Occipital lobe (tissue), 2 donors: ENCODE measurements around the gene TOX2. TPM values are rescaled to one million over a fixed set of nuclear protein-coding genes. Genes with fewer than 3 reads are reported as not detected.

Source experiments
- DNase-seq: peaks from one replicate; lab custom pipeline; 2025; lab: John Stamatoyannopoulos, UW
- total RNA-seq: library from RNA; depleted of rRNA; stranded (reverse); fragments of >200 nt; gene quantifications from one replicate; pipeline ENCODE4 v1.2.3, GENCODE V29; 2014

Gene TOX2
- total RNA-seq, 1 donor from 2014 or later = 0.31 TPM

GRCh38 chr20:44097521-44098255 is 183.0 kb downstream of the TOX2 start:
- DNase-seq = no peak

- DNase-seq = no peak
Measured at GRCh38 chr20:44098256-44098630, 183.6 kb downstream of the TOX2 start.

GRCh38 chr20:44098657-44099056 is 184.0 kb downstream of the TOX2 start:
- DNase-seq = no peak

- no peak for DNase-seq
Measured at GRCh38 chr20:44099832-44100231, 185.2 kb downstream of the TOX2 start.

GRCh38 chr20:44102582-44102981 is 187.9 kb downstream of the TOX2 start:
- DNase-seq = no peak

GRCh38 chr20:44104798-44105517 is 190.3 kb downstream of the TOX2 start:
- no peak for DNase-seq

GRCh38 chr20:44106615-44107014 is 192.0 kb downstream of the TOX2 start:
- DNase-seq = no peak

- no peak for DNase-seq
Measured at GRCh38 chr20:44109951-44110361, 195.3 kb downstream of the TOX2 start.

- no peak for DNase-seq
Measured at GRCh38 chr20:44110816-44111568, 196.3 kb downstream of the TOX2 start.

- DNase-seq = no peak
Measured at GRCh38 chr20:44111712-44112335, 197.2 kb downstream of the TOX2 start.

GRCh38 chr20:44112456-44112855 is 197.8 kb downstream of the TOX2 start:
- DNase-seq = no peak

GRCh38 chr20:44112889-44113617 is 198.4 kb downstream of the TOX2 start:
- no peak for DNase-seq

- no peak for DNase-seq
Measured at GRCh38 chr20:44113618-44114376, 199.1 kb downstream of the TOX2 start.

- DNase-seq = no peak
Measured at GRCh38 chr20:44115181-44115580, 200.5 kb downstream of the TOX2 start.

- DNase-seq = no peak
Measured at GRCh38 chr20:44115762-44116644, 201.4 kb downstream of the TOX2 start.

- DNase-seq = no peak
Measured at GRCh38 chr20:44117296-44118184, 202.9 kb downstream of the TOX2 start.

GRCh38 chr20:44118185-44119033 is 203.8 kb downstream of the TOX2 start:
- no peak for DNase-seq
